ENCODE measurements around the gene NR1H3.
A peak's percentile ranks its signal among the peaks of the same experiment; 100 is the strongest.

The NR1H3 gene

DNA sequence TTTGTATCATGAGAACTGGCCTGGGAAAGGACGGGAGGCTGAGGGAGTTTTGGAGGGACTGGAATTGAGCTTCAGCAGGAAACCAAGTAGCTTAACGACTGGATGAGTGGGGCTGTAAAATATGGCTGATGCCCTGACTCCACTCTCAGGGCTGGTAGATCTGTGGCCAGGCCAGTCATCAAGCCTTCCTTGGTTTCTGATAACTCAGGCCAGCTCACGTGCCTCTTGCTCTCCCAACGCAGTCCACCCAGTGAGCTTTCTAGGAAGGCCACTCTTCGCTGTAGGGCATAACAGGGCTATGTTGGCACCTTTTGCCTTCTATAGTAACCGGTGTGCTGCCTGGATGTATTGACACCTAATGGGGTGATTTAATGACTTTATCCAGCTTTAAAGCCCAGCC is 6.3 kb downstream of the NR1H3 start:
- TF ChIP-seq CEBPB (IDR thresholded peaks at IDR 0.05) (no peak), EP300 (IDR thresholded peaks at IDR 0.05; ENCODE audit: borderline replicate concordance) (no peak), ZBTB7A (IDR thresholded peaks at IDR 0.05; ENCODE audit: low read depth) (no peak), CREB1 (IDR thresholded peaks at IDR 0.05; ENCODE audit: low read depth) (no peak), YY1 (IDR thresholded peaks at IDR 0.05; ENCODE audit: low read depth) (no peak), RAD21 (IDR thresholded peaks at IDR 0.05; ENCODE audit: low read depth) (no peak), FOXM1 (IDR thresholded peaks at IDR 0.05; ENCODE audit: borderline replicate concordance, low read depth) (no peak), TCF12 (IDR thresholded peaks at IDR 0.05; ENCODE audit: low read depth) (no peak)
- TF ChIP-seq, protein P1, sequence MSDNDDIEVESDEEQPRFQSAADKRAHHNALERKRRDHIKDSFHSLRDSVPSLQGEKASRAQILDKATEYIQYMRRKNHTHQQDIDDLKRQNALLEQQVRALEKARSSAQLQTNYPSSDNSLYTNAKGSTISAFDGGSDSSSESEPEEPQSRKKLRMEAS (IDR thresholded peaks at IDR 0.05), result no peak
- TF ChIP-seq, protein P2, sequence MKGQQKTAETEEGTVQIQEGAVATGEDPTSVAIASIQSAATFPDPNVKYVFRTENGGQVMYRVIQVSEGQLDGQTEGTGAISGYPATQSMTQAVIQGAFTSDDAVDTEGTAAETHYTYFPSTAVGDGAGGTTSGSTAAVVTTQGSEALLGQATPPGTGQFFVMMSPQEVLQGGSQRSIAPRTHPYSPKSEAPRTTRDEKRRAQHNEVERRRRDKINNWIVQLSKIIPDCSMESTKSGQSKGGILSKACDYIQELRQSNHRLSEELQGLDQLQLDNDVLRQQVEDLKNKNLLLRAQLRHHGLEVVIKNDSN (IDR thresholded peaks at IDR 0.05), result no peak
- TF ChIP-seq, protein P3, sequence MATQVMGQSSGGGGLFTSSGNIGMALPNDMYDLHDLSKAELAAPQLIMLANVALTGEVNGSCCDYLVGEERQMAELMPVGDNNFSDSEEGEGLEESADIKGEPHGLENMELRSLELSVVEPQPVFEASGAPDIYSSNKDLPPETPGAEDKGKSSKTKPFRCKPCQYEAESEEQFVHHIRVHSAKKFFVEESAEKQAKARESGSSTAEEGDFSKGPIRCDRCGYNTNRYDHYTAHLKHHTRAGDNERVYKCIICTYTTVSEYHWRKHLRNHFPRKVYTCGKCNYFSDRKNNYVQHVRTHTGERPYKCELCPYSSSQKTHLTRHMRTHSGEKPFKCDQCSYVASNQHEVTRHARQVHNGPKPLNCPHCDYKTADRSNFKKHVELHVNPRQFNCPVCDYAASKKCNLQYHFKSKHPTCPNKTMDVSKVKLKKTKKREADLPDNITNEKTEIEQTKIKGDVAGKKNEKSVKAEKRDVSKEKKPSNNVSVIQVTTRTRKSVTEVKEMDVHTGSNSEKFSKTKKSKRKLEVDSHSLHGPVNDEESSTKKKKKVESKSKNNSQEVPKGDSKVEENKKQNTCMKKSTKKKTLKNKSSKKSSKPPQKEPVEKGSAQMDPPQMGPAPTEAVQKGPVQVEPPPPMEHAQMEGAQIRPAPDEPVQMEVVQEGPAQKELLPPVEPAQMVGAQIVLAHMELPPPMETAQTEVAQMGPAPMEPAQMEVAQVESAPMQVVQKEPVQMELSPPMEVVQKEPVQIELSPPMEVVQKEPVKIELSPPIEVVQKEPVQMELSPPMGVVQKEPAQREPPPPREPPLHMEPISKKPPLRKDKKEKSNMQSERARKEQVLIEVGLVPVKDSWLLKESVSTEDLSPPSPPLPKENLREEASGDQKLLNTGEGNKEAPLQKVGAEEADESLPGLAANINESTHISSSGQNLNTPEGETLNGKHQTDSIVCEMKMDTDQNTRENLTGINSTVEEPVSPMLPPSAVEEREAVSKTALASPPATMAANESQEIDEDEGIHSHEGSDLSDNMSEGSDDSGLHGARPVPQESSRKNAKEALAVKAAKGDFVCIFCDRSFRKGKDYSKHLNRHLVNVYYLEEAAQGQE (IDR thresholded peaks at IDR 0.05; ENCODE audit: low read depth), result no peak

DNA sequence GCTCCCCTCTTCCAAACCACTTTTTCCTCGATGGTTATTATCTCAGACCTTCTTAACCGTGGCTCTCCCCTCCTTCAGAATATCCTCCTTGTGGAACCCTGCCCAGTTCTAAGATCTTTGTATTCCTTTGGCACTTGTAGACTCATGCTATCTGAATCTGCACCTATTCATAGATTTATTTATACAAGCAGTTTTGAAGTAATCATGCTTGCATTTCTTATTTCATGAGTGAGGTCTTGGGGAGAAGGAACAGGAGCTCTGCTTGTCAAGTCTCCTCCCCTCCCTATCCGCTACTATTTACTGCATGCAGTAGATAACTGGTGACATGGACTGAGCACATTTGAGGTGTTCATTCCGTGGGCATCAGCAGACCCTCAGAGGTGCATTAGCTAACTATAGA is 6.7 kb downstream of the NR1H3 start:
- TF ChIP-seq, protein P2 (IDR thresholded peaks at IDR 0.05), result no peak
- TF ChIP-seq CEBPB (IDR thresholded peaks at IDR 0.05), result no peak
- TF ChIP-seq FOXM1 (IDR thresholded peaks at IDR 0.05; ENCODE audit: borderline replicate concordance, low read depth), result no peak
- no peak for TF ChIP-seq TAF1 (IDR thresholded peaks at IDR 0.05; ENCODE audit: low read depth)
- no peak for TF ChIP-seq NFIC (IDR thresholded peaks at IDR 0.05)
- TF ChIP-seq CREB1 (IDR thresholded peaks at IDR 0.05; ENCODE audit: low read depth), result no peak
- no peak for TF ChIP-seq RAD21 (IDR thresholded peaks at IDR 0.05; ENCODE audit: low read depth)

DNA sequence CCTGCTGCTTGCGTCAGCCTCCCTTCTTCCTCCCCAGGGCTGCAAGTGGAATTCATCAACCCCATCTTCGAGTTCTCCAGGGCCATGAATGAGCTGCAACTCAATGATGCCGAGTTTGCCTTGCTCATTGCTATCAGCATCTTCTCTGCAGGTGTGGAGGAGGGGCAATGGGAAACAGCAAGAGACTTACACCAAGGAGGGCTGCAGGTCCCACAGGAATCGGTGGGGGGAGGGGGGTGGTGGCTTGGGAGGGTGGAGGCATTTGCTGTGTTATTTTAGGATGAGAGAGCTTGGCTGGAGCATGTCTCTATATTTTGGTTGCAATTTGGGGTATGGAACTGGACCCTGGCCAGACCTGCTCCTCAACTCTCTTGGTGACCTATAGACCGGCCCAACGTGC is 10.1 kb downstream of the NR1H3 start:
- no peak for TF ChIP-seq CEBPB (IDR thresholded peaks at IDR 0.05)
- no peak for TF ChIP-seq CREB1 (IDR thresholded peaks at IDR 0.05; ENCODE audit: low read depth)
- no peak for TF ChIP-seq ZBTB7A (IDR thresholded peaks at IDR 0.05; ENCODE audit: low read depth)
- TF ChIP-seq FOXM1 (IDR thresholded peaks at IDR 0.05; ENCODE audit: borderline replicate concordance, low read depth), result no peak
- no peak for TF ChIP-seq RAD21 (IDR thresholded peaks at IDR 0.05; ENCODE audit: low read depth)
- no peak for TF ChIP-seq EGR1 (IDR thresholded peaks at IDR 0.05)
- no peak for TF ChIP-seq EP300 (IDR thresholded peaks at IDR 0.05; ENCODE audit: borderline replicate concordance)

DNA sequence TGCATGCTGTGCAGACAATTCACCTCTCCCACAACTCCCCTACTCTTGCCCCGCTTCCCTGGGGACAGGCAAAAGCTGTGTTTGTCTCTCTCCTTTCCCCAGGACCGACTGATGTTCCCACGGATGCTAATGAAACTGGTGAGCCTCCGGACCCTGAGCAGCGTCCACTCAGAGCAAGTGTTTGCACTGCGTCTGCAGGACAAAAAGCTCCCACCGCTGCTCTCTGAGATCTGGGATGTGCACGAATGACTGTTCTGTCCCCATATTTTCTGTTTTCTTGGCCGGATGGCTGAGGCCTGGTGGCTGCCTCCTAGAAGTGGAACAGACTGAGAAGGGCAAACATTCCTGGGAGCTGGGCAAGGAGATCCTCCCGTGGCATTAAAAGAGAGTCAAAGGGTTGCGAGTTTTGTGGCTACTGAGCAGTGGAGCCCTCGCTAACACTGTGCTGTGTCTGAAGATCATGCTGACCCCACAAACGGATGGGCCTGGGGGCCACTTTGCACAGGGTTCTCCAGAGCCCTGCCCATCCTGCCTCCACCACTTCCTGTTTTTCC is 10.7 kb downstream of the NR1H3 start:
- TF ChIP-seq CEBPB (IDR thresholded peaks at IDR 0.05), result no peak
- no peak for TF ChIP-seq EP300 (IDR thresholded peaks at IDR 0.05; ENCODE audit: borderline replicate concordance)
- TF ChIP-seq NFIC (IDR thresholded peaks at IDR 0.05), result no peak
- TF ChIP-seq, protein P3 (IDR thresholded peaks at IDR 0.05; ENCODE audit: low read depth), result no peak
- no peak for TF ChIP-seq RAD21 (IDR thresholded peaks at IDR 0.05; ENCODE audit: low read depth)
- TF ChIP-seq, protein P2 (IDR thresholded peaks at IDR 0.05), result no peak
- TF ChIP-seq, protein P1 (IDR thresholded peaks at IDR 0.05), result no peak
- no peak; the same call in 1 of the 2 replicates for TF ChIP-seq ZBTB7A (IDR thresholded peaks at IDR 0.05; ENCODE audit: low read depth)
- TF ChIP-seq FOXM1 (IDR thresholded peaks at IDR 0.05; ENCODE audit: borderline replicate concordance, low read depth), result no peak
- no peak for TF ChIP-seq TCF12 (IDR thresholded peaks at IDR 0.05; ENCODE audit: low read depth)
- TF ChIP-seq YY1 (IDR thresholded peaks at IDR 0.05; ENCODE audit: low read depth), result no peak
- TF ChIP-seq TEAD4 (IDR thresholded peaks at IDR 0.05), result no peak
- TF ChIP-seq CREB1 (IDR thresholded peaks at IDR 0.05; ENCODE audit: low read depth), result no peak
- no peak for TF ChIP-seq TAF1 (IDR thresholded peaks at IDR 0.05; ENCODE audit: low read depth)
- no peak for TF ChIP-seq EGR1 (IDR thresholded peaks at IDR 0.05)

DNA sequence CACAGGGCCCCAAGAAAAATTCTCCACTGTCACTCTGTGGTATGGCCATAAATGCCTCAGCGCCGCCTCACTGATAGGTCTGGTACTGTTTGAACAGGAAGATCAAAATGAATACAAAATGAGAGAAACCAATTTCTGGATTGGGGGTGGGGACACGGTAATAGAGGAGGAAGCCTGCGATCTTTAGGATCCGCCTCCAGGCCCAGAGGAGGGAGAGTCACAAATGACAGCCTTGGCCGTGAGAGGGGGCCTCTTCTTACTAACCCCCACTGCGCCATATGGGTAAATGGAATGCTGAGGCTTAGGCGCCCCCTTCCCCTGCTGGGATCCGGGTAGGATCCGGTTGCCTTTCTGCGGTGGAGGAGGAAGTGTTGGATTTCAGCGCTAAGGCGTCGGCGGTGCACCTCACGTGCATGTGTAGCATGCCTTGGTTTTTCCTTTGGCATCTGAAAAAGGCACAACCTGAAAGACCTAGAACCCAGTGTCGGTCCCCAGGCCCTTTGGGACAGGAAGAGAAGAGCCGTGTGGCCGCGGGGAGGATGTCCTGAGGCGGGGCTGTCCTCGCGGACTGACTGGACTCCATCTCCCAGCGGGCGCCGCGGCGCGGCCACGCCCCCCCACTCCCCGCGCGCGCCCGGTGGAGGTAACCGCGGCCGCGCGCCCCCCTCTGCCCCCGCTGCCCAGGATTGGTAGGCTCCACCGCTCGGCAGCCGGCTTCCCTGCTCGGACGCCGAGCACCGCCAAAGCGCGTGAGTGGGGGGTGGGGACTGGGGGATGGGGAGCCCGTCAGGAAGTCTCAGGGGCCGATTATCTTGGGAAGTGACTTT is 11.4 kb downstream of the NR1H3 start:
- TF ChIP-seq EP300 (IDR thresholded peaks at IDR 0.05; ENCODE audit: borderline replicate concordance), result peak; percentile 45; the same call in 1 of the 2 replicates
- TF ChIP-seq TEAD4 (IDR thresholded peaks at IDR 0.05), result no peak; the same call in 1 of the 2 replicates
- TF ChIP-seq TCF12 (IDR thresholded peaks at IDR 0.05; ENCODE audit: low read depth), result peak; percentile 14; the same call in 1 of the 2 replicates
- no peak; the same call in 1 of the 2 replicates for TF ChIP-seq EGR1 (IDR thresholded peaks at IDR 0.05)
- no peak for TF ChIP-seq RAD21 (IDR thresholded peaks at IDR 0.05; ENCODE audit: low read depth)
- no peak for TF ChIP-seq FOXM1 (IDR thresholded peaks at IDR 0.05; ENCODE audit: borderline replicate concordance, low read depth)
- TF ChIP-seq CEBPB (IDR thresholded peaks at IDR 0.05), result no peak
- TF ChIP-seq, protein P1 (IDR thresholded peaks at IDR 0.05), result peak; percentile 97
- TF ChIP-seq, protein P3 (IDR thresholded peaks at IDR 0.05; ENCODE audit: low read depth), result no peak
- TF ChIP-seq, protein P2 (IDR thresholded peaks at IDR 0.05), result no peak
- TF ChIP-seq YY1 (IDR thresholded peaks at IDR 0.05; ENCODE audit: low read depth), result peak; percentile 33; the same call in 1 of the 2 replicates
- TF ChIP-seq TAF1 (IDR thresholded peaks at IDR 0.05; ENCODE audit: low read depth), result peak; percentile 24; the same call in 1 of the 2 replicates
- 0 out of 2 replicates have a peak, but pooled peaks have one; percentile 48 for TF ChIP-seq ZBTB7A (IDR thresholded peaks at IDR 0.05; ENCODE audit: low read depth)
